NCI-H1930 (cell line): ENCODE data around the gene TGFBR3.

Source experiments
- DNase-seq, 2 experiments: peaks; one replicate each; lab custom pipeline; 2025; lab: John Stamatoyannopoulos, UW

The TGFBR3 gene

DNA sequence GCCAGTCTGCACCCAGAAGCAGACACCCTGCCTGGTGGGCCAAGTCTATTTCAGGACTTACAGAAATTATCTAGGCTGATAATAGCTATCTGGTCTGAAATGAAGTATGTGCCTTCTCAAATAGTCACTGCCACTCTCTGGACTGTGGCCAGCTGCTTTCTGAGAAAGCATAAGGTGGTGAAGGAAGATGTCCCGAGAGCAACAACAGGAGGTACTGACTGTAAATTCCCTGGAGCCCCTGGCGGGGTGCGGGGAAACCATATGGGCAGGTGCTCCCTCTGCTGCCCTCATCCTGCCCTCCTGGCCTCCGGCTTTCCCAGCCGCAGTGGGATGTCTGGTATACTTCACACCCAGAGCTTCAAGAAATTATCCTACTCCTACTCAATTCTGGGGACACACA is 86.8 kb downstream of the TGFBR3 start:
- no peak for DNase-seq

DNA sequence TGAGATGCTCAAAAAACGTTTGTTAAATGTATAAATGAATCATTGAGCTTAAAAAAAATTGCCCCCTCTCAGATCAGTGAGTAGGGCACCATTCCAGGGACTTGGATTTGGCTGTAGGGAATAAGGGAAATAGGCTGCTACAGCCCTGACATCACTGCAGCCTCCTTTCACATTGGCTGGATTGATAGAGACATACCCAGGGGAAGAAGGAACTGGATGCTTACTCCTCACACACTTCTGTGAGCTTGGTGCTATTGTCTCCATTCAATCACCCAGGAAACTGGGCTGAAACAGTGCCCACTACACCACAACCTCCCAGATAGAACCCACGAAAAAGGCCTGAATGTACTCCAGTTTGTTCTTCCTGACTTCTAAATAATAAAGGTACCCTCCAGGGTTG is 87.2 kb downstream of the TGFBR3 start:
- DNase-seq = no peak

DNA sequence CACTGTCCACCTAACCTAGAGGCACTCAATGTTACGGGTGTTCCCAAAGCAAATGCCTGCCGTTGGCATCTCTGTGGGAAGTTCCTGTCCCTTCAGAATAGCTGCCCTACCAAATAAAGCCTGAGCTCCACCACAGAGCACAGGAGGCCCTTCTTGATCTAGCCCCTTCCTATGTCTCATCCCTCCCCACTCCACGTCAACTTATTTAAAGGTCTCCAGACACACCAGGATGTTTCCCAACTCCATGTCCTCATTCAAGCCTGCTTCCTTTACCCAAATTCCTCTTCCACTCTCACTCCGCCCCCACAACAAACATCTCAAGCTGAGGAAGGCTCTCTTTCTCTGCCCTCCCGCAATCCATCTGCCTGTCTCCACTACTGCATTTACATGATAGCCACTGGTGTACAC is 87.7 kb downstream of the TGFBR3 start:
- DNase-seq = no peak

DNA sequence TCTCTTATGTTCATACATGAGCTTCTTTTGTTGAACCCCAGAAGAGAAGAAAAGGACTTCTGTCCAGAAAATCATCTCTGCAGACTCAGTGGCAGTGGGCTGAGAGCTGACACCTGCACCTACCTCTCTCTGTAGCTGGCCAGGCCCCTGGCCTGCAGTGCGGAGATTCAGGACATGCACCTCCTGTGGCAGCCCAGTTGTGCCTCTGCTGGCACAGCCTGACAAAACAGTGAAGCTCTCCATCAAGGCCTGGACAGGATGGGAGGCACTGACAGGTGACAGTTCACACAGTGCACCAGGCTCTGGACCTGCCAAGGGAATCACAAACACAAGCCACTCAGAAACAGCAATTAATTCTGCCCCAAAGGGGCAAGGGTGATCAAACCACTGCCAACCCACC is 88.8 kb downstream of the TGFBR3 start:
- DNase-seq = no peak

DNA sequence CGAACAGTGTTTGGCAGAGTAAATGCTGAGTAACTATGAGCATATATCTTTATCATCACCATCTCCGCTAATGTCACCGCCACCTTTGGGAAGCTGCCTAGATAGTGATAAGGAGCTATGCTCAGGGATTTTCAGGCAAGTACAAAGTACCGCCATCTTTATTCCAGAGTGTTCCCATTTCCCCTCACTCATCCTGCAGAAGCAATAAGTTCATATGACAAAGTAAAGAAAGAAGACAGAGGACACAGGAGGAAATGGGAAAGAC is 89.6 kb downstream of the TGFBR3 start:
- no peak for DNase-seq

DNA sequence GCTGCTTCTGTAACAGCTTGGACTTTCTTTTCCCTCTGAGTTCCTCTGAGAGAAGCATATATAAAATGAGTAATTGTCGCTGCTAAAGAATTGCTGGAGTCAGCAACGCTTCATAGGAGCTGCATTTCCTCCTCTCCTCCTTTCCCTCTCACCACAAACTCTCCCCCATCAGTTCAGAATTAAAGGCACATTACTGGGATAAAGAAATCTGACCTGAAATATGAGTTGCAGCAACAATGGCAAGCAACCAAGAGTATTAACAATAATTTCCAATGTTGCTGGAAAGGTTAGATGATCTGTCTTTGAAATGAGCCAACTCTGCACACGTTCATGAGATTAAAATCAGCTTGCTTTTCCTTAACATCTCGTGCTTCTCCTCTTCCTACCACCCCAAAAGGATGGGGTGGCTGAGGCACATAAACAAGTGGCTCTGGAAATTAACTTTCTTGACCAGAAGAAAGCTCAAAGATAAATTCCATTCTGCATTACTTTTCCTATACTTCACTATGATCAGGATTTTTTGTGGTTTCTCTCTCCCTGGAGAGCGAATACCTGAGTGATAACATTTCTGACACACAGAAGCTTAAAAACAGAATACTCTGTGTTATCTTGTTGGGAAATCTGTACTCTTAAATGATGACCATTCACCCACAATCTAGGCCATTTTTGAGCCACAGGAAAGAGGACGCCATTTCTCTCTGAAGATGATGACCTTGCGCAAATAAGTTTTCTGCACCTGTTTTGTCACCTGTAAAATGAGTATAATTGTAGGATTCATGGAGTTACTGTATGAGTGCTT is 90.2 kb downstream of the TGFBR3 start:
- no peak for DNase-seq

DNA sequence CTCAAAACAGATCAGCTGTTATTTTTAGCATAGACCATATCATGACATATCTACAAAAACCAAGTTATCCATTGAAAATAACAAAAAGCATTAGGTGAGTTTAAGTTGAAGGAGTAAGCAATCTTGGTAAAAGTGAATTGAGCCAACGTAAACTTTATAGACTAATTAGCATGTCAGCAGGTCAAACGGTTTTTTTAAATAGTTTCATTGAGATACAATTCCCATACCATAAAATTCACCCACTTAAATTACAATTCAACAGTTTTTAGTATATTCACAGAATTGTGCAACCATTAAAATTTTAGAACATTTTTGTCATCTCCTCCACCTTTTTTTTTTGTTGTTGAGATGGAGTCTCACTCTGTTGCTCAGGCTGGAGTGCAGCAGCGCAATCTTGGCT is 92.1 kb downstream of the TGFBR3 start:
- no peak for DNase-seq

DNA sequence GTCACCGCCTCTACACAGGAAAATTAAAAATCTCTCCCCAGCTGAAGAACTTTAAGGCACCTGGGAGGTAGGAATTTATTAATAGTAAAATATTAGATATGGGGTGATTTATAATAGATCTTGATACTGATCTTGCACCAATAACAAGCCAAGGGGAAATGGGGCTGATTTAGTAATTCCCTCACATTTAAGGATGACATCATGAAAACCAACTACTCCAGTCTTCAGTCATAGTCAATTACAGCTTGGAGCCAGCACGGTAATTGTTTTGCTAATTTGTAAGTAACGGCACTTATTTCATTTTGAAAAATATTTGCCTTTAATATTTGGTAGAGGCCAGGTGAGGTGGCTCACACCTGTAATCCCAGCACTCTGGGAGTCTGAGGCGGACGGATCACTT is 92.8 kb downstream of the TGFBR3 start:
- DNase-seq = no peak

DNA sequence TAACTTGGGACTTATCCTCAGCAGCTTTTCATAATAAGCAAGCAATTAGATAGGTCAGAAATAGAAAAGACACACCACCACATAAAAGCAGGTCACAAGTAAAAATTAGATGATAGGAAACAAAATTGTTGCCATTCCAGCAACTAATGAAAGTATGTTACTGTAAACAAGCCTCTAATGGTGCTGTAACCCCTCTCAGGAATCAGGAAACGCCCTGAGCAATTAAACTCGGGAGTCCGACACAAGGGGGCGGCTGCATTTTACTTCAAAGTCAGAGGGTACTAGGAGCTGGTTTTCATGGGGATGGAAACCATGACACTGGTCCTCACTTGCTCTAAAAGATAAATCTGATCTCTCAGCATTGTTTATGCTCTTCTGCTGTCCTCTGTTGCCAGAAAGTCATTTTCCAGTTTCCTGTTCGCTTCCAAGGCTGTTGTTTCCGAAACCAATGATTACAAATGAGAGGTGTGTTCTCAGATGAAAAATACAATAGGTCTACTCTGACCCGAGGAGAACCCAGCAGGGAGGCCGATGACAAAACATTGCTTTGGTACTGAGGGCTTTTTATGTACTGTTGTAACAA is 93.4 kb downstream of the TGFBR3 start:
- DNase-seq = peak in 1 of 2 experiments; percentile 11

DNA sequence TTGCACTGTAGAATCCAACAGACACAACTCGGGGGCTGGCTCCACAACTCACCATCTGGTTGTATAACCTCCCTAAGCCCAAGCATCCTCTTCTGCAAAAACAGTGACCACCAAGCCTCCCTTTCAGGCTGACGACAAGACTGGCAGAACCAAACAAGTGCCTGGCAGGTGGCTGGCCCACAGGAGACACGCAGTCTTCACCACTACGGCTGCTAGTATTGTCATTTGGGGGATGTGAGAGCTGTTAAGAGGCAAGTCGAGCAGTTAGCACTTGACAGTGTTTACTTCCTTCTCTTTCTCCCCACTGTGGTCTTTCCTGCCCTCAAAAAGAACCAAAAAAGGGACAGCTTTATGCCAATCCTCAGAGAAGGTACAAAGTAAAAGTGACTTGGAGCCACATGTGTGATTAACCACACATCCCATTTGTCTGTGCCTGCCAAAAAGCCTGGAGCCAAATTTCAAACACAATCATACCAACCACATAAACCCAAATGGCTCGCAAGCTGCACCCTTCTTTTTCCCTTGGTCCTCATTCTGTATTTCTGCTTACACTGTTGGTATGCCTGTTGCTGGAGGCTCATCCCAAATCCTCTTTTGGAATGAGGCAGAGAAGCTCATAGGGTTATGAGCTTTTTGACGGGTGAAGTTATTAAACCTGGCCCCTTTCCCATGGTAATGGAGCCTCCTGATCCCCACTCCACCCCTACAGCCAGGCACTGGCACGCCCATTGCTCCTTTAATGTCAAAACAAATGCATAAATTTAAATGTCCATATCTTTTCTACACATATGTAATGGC is 94.1 kb downstream of the TGFBR3 start:
- DNase-seq = no peak

DNA sequence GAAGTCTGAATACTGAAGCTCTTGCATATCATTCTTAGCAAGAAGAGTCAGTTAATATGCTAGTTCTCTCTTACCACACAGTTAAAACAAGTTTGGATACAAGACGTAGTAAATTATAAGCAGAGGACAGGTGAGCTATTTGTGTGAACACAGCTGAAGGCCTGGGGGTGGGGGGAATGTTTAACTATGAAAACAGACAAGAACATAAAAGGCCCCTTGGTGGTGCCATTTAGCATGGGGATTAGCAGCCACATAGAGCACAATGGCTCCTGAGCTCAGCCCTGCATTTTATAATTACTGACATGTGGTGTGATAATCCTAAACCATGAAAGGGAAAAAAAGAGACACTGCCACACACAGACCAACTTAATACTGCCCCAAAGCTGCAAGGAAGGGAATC is 94.8 kb downstream of the TGFBR3 start:
- peak; percentile 29 to 44 for DNase-seq

DNA sequence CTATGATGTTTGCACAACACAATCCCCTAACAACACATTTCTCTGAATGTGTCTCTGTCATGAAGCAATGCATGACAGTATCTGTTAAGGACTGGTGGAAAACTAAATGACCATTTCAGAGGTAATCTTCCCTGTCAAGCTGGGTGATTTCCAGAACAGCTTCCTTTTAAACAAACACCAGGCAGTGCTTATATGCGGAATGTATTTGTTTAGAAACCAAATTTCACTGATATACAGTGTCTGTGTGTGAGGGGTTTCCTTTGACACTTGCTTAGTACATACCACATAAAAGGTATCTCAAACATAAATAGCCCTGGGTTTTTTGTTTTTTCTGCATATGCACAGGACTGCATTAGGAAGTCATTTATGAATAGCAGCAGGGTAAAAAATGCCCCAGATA is 95.6 kb downstream of the TGFBR3 start:
- no peak for DNase-seq

DNA sequence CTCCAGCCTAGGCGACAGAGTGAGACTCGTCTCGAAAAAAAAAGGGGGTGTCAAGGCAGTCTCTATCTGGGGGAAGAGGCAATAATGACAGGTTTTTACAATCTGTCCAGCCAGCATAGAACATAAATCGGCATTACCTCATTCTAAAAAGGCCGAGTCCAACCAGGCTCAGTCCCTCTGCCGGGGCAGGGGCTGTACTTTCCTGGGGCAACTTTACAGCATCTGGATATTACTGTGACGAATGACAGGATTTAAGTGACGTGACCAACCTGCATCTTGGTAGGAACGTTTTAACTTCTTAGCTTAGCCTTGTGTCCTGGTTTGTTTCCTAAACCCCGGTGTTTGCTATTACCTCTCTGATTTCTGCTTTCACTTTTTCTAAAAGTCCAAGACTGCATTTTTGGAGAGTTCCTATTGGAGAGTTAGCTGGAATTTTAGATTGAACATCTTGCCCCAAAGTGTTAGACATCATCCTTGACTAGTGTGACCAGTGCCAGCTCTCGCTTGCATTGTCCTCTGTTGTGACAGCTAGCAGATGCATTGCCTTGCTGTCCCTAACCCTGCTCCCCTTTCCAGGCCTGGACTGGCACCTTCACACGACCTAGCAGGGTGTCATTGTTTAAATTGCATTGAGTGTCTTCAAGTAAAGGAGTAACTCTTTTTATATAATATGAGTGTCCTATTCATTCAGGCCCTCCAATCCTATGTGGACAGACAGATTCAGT is 96.5 kb downstream of the TGFBR3 start:
- no peak for DNase-seq

DNA sequence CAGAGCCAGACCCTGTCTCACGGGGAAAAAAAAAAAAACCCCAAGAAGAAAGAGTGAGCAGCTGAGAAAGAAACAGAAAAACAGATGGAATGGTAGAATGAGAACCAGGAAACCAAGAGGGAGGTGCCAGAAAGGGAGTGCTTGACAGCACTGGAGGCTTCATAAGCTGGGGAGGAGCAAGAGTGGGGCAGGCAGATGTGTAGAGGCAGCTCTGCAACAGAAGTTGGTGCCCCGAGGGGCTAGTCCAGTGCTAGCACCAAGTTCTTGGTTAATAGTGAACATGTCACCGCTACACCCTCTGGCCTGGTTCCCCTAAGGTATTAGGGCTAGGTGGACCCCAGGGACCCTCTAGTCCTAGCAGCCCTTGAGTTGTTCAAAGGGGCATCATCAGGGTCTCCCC is 98.0 kb downstream of the TGFBR3 start:
- no peak for DNase-seq

DNA sequence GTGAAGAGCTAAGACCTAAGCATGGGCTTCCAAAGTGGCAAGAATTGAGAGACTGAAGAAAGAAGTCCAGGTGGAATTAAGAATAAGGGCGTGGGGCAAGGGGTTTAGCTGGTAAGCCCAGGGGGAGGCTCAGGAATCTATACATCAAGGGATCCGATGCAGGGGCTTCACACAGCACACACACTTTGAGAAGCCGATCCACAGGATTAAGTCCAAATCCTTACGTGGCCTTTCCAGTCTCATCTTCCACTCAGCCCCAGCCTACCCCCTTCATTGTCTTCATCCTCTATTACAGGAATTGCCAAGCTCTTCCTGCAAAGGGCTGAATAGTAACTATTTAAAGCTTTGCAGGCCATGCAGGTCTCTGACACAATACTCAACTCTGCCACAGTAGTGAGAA is 101.3 kb downstream of the TGFBR3 start:
- DNase-seq = no peak

DNA sequence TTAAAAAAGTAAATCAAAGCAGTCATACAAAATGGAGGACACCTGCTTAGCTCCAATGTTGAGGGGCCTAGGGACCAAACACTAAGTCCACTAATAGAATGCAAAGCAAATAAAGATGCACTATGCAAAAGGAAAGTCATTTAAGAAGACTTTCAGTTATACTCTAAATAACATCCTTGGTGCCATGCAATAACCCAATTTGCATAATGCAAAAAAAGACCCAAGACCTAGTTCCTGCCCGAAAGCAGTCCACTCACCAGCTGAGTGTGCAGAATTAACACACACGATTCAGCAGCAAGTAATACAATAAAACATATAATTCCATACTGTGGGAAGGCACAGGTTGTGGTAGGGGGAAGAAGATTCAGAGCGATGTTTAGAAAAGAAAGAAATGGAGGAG is 101.8 kb downstream of the TGFBR3 start:
- DNase-seq = no peak

DNA sequence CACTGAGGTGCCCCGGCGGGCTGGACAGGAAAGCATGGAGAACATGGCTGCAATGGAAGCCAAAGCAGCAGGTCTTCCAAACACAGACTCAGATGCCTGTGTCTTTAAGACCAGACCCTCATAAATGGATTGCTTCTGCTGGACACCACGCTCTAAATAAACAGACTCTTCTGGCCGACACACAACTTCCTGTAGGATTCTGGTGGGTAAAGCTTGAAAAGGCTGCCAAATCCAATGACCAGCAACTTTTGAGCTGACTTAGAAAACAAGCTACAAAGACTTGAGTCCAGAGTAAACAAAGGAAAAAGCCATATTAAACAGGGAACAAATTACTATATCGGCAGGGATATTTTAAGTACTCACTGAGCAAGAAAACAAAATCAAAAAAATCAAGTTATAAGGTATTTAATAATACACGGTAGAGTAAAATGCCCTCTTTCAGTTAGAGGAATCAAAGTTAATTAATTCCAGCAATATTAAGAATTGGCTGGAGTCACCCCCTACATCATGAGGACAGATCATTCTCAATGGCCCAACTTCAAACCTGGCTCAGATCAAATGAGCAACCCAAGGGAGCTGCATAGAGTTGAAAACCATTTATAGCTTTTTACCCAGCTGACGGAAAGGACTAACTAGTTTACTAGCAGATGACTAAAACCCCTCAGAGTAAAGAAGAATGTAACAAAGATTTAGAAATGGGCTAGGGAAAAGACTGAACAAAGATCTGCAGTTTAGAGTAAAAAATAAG is 102.4 kb downstream of the TGFBR3 start:
- DNase-seq = no peak

DNA sequence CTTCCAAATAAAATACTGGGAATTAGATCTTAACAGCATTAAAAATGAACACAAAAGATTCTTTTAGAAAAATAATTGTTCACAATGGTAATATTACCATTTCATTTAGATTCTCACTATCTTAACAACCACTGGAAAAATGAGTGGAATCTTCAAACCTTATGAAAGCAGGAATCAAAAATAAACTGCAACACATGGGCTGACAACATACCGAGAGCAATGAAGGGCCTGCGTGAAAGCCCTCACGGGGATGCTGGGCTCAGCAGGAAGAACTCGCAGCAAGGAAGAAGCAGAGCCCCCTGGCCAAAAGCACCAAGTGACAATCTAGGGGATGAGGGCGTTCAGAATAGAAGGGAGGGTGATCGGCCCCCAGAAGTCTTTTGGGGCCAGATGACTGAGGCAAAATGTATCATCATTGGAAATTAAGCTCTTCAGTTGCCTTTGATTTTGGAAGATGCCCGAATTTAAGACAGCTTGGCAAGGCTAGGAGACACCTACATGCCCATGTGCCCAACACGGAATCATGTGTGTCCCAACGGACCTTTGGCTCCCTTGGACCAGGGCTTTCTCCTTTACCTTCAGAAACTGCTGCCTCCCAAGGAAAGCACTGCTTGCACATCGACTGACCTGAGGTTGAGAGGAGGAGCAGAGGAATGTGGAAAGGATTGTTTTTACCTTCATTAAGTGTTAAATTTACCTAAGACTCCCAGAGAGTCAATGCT is 103.9 kb downstream of the TGFBR3 start:
- no peak for DNase-seq

DNA sequence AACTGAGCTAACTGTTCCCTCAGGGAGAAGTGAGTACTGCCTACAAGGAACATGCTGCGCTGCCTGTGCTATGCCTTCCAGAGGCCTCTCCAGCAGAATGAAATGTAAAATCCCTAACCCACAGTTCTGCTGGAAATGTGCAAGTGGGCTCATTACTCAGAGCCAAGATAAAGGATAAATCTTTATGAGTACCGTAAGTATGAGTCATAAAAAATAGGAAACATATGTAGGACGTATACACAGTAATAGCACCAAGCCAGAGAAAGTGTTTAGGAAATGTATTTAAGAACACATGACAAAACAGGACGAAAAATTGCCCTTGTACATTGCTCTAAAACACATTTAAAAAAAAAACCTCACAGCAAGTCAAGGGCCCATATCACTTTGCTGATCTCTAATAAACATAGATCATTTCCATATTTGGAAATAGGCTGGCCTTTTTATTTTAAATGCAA is 104.6 kb downstream of the TGFBR3 start:
- no peak for DNase-seq

DNA sequence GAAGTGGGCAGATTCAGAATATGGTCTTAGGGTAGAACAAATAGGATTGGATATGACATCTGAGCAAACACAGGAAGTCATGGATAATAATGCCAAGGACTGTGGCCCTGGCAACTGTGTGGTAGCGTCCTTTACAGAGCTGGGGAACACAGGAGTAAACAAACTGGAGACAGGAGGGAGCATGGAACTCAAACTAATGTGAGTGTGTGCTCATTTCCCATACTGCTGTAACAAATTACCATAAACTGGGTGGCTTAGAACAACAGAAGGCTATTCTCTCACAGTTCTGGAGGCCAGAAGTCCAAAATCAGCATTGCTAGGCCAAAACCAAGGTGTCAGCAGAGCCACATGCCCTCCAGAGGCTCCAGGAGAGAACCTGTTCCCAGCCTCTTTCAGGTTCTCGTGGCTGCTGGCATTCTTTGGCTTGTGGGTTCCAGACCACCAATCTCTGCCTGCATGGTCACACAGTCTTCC is 106.4 kb downstream of the TGFBR3 start:
- DNase-seq = no peak

DNA sequence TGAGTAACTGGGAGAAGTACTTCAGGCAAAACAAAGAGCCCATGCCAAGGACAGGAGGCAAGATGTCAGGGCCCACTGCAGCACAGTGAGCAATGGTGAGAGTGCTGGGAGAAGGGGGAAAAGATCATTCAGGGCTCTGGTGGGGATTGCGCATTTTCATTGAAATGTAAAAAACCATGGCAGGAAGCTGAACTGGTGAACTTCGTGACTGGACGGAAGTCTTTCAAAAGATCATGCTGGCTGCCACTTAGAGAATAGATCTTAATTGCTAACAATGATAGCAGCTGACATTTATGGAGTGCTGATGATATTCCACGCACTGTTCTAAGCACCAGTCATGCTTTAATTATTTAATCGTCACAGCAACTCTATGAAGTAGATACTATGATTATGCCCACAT is 107.0 kb downstream of the TGFBR3 start:
- DNase-seq = no peak
